GM12878 (cell line): ENCODE data around the gene TKT. TPM values are rescaled to one million over a fixed set of nuclear protein-coding genes. Genes with fewer than 3 reads are reported as not detected.

Experiments
- BRCA1 ChIP-seq: IDR thresholded peaks from 2 replicates; pipeline ENCODE4 v1.6.1; 2011; ENCODE audit warnings: low read depth, low read length, improper control_type of control experiment
- JUND ChIP-seq: IDR thresholded peaks from 2 replicates; pipeline ENCODE4 v1.6.1; 2012; ENCODE audit warnings: low read depth, mild to moderate bottlenecking, low read length, improper control_type of control experiment, moderate library complexity
- MXI1 ChIP-seq: fragments of 150-350 bp; IDR thresholded peaks from 2 replicates; pipeline ENCODE4 v1.6.1; 2011; ENCODE audit warnings: low read depth, mild to moderate bottlenecking, inconsistent platforms, low read length, improper control_type of control experiment
- NBN ChIP-seq: fragments of 450-650 bp; IDR thresholded peaks from 2 replicates; pipeline ENCODE4 v1.6.1; 2016
- NFYA ChIP-seq: IDR thresholded peaks from 2 replicates; pipeline ENCODE4 v1.6.1; 2011; ENCODE audit warnings: low read depth, mild to moderate bottlenecking, low read length, improper control_type of control experiment, borderline replicate concordance
- SIX5 ChIP-seq: IDR thresholded peaks from 2 replicates; pipeline ENCODE4 v1.6.1; 2011; ENCODE audit warnings: mild to moderate bottlenecking, low read depth, low read length, moderate library complexity; ENCODE audit not compliant: severe bottlenecking
- SMC3 ChIP-seq: IDR thresholded peaks from 2 replicates; pipeline ENCODE4 v1.6.1; 2011; ENCODE audit warnings: low read length, improper control_type of control experiment, borderline replicate concordance
- SRF ChIP-seq, 2 experiments: IDR thresholded peaks; 2 replicates each; pipeline ENCODE4 v1.6.1; 2011; ENCODE audit warnings: low read depth in 2 of 2, low read length in 2 of 2, mild to moderate bottlenecking in 1 of 2, moderate library complexity in 1 of 2
- SUPT20H ChIP-seq: IDR thresholded peaks from 2 replicates; pipeline ENCODE4 v1.6.1; 2011; ENCODE audit warnings: low read depth, mild to moderate bottlenecking, low read length, moderate library complexity, borderline replicate concordance; ENCODE audit not compliant: control insufficient read depth
- ZNF384 ChIP-seq: IDR thresholded peaks from 2 replicates; pipeline ENCODE4 v1.6.1; 2012; ENCODE audit warnings: low read depth, mild to moderate bottlenecking, low read length, improper control_type of control experiment, borderline replicate concordance
- ZSCAN29 ChIP-seq: fragments of 450-650 bp; IDR thresholded peaks from 2 replicates; pipeline ENCODE4 v1.6.1; 2017; ENCODE audit warnings: mild to moderate bottlenecking, moderate library complexity
- polyA plus RNA-seq, 11 experiments: library from polyadenylated mRNA; depleted of rRNA in 4 of 11; unstranded in 6 of 11; stranded (reverse) in 5 of 11; fragments of >200 nt; fragmentation: Nextera tagmentation in 4 of 11; fragmentation: Illumina TruSeq in 1 of 11; extraction: Ambion mirVana in 4 of 11; extraction: Trizol in 1 of 11; gene quantifications; 1 replicate in 1 of 11; 2 replicates in 10 of 11; pipeline versions ENCODE4 v1.2.1 to v1.2.3, GENCODE V29; 2011 to 2016; ENCODE audit warnings: inconsistent platforms in 2 of 11, missing spikeins in 2 of 11, low read depth in 1 of 11
- total RNA-seq, 4 experiments: library from RNA; depleted of rRNA in 3 of 4; stranded (reverse); fragments of >200 nt in 3 of 4; fragmentation: Illumina TruSeq in 1 of 4; extraction: Trizol in 1 of 4; gene quantifications; 2 replicates each; pipeline versions ENCODE4 v1.2.1 to v1.2.3, GENCODE V29; 2013 to 2021
- TF ChIP-seq, protein P1 (sequence below): fragments of 450-650 bp; IDR thresholded peaks from 2 replicates; pipeline ENCODE4 v1.6.1; 2017; ENCODE audit warnings: mild to moderate bottlenecking, moderate library complexity
- TF ChIP-seq, protein P2 (sequence below): fragments of 450-650 bp; IDR thresholded peaks from 2 replicates; pipeline ENCODE4 v1.6.1; 2016; ENCODE audit warnings: mild to moderate bottlenecking
- TF ChIP-seq, protein P3 (sequence below): IDR thresholded peaks from 2 replicates; pipeline ENCODE4 v1.6.1; 2012; ENCODE audit warnings: low read depth, low read length, improper control_type of control experiment
- TF ChIP-seq, protein P4 (sequence below): fragments of 450-650 bp; IDR thresholded peaks from 2 replicates; pipeline ENCODE4 v1.6.1; 2018; ENCODE audit warnings: borderline replicate concordance, mild to moderate bottlenecking; ENCODE audit not compliant: partially characterized antibody

Gene TKT
- total and polyA plus RNA-seq, 10 of the 15 experiments (the other 5 are each of a cell fraction or from before 2014, with no cell fraction given): 56.4 to 385 (median 143) TPM

DNA sequence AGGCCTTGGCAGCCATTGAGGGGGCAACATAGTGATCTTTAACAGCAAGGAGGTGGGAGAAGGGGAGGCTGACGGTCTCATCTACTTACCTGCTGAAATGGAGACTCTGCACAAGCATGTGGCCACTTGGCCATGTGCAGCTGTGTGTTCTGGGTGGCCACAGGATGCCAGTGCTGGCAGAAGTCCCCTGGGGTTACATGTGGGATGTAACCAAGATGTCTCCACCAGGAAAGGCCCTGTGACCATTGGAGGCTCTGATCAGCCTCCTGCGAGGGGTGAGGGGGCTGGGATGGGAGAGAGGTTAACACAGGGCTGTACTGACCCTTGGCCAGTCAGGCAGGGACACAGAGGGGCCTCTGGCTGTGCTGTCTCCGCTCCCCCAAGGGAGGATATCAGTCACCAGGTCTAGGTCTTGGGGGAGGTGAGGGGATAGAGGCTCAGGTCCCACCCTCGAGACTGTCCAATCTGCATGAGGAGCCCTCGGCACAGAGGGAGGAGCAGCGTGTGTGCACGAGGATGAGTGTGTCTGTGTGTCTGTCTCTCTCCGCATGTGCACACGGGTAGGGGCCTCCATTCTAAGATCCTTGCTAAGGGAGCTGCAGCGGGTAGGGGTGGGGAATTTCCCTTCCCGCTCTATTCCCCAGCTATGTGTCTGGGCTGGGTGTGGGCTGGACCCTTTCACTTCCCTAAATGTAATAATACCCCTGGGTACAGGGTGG lies 75.4 kb downstream of the TKT start (continued):
- TF ChIP-seq SMC3 (peak; percentile 13; the same call in 1 of the 2 replicates), ZSCAN29 (no peak), ZNF384 (no peak), NBN (peak; percentile 87), SRF (IDR thresholded peaks at IDR 0.05; ENCODE audit: low read depth in 2 of 2, low read length in 2 of 2) (0 out of 4 replicates have a peak, but pooled peaks of 1 of the 2 experiments have one; percentile 26), SIX5 (no peak), JUND (no peak), NFYA (no peak), MXI1 (no peak), SUPT20H (no peak), BRCA1 (no peak)
- TF ChIP-seq, protein P1, sequence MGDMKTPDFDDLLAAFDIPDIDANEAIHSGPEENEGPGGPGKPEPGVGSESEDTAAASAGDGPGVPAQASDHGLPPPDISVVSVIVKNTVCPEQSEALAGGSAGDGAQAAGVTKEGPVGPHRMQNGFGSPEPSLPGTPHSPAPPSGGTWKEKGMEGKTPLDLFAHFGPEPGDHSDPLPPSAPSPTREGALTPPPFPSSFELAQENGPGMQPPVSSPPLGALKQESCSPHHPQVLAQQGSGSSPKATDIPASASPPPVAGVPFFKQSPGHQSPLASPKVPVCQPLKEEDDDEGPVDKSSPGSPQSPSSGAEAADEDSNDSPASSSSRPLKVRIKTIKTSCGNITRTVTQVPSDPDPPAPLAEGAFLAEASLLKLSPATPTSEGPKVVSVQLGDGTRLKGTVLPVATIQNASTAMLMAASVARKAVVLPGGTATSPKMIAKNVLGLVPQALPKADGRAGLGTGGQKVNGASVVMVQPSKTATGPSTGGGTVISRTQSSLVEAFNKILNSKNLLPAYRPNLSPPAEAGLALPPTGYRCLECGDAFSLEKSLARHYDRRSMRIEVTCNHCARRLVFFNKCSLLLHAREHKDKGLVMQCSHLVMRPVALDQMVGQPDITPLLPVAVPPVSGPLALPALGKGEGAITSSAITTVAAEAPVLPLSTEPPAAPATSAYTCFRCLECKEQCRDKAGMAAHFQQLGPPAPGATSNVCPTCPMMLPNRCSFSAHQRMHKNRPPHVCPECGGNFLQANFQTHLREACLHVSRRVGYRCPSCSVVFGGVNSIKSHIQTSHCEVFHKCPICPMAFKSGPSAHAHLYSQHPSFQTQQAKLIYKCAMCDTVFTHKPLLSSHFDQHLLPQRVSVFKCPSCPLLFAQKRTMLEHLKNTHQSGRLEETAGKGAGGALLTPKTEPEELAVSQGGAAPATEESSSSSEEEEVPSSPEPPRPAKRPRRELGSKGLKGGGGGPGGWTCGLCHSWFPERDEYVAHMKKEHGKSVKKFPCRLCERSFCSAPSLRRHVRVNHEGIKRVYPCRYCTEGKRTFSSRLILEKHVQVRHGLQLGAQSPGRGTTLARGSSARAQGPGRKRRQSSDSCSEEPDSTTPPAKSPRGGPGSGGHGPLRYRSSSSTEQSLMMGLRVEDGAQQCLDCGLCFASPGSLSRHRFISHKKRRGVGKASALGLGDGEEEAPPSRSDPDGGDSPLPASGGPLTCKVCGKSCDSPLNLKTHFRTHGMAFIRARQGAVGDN: no peak
- TF ChIP-seq, protein P2, sequence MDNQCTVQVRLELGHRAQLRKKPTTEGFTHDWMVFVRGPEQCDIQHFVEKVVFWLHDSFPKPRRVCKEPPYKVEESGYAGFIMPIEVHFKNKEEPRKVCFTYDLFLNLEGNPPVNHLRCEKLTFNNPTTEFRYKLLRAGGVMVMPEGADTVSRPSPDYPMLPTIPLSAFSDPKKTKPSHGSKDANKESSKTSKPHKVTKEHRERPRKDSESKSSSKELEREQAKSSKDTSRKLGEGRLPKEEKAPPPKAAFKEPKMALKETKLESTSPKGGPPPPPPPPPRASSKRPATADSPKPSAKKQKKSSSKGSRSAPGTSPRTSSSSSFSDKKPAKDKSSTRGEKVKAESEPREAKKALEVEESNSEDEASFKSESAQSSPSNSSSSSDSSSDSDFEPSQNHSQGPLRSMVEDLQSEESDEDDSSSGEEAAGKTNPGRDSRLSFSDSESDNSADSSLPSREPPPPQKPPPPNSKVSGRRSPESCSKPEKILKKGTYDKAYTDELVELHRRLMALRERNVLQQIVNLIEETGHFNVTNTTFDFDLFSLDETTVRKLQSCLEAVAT: peak; percentile 53
- TF ChIP-seq, protein P3, sequence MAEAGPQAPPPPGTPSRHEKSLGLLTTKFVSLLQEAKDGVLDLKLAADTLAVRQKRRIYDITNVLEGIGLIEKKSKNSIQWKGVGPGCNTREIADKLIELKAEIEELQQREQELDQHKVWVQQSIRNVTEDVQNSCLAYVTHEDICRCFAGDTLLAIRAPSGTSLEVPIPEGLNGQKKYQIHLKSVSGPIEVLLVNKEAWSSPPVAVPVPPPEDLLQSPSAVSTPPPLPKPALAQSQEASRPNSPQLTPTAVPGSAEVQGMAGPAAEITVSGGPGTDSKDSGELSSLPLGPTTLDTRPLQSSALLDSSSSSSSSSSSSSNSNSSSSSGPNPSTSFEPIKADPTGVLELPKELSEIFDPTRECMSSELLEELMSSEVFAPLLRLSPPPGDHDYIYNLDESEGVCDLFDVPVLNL: no peak
- TF ChIP-seq, protein P4, sequence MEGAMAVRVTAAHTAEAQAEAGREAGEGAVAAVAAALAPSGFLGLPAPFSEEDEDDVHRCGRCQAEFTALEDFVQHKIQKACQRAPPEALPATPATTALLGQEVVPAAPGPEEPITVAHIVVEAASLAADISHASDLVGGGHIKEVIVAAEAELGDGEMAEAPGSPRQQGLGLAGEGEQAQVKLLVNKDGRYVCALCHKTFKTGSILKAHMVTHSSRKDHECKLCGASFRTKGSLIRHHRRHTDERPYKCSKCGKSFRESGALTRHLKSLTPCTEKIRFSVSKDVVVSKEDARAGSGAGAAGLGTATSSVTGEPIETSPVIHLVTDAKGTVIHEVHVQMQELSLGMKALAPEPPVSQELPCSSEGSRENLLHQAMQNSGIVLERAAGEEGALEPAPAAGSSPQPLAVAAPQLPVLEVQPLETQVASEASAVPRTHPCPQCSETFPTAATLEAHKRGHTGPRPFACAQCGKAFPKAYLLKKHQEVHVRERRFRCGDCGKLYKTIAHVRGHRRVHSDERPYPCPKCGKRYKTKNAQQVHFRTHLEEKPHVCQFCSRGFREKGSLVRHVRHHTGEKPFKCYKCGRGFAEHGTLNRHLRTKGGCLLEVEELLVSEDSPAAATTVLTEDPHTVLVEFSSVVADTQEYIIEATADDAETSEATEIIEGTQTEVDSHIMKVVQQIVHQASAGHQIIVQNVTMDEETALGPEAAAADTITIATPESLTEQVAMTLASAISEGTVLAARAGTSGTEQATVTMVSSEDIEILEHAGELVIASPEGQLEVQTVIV: no peak
